GM18867 (cell line): ENCODE measurements around the gene ADAMTS17.

Experiments used
- ATAC-seq: cut with Tn5 transposase; IDR thresholded peaks from one replicate; pipeline ENCODE4 v1.9.1; 2021; ENCODE audit warnings: mild to moderate bottlenecking, moderate library complexity; ENCODE audit not compliant: unreplicated experiment

Gene ADAMTS17

GRCh38 chr15:100252779-100253417, 88.9 kb downstream of the ADAMTS17 start:
- no peak for ATAC-seq

- ATAC-seq, result no peak
These were observed 89.4 kb downstream of the ADAMTS17 start for GRCh38 chr15:100252359-100252758.

GRCh38 chr15:100250176-100250800, 91.5 kb downstream of the ADAMTS17 start:
- ATAC-seq, result no peak

- no peak for ATAC-seq
These were observed 92.5 kb downstream of the ADAMTS17 start for GRCh38 chr15:100249096-100249815.

GRCh38 chr15:100248236-100248635, 93.5 kb downstream of the ADAMTS17 start:
- no peak for ATAC-seq

GRCh38 chr15:100247228-100248225, 94.2 kb downstream of the ADAMTS17 start:
- no peak for ATAC-seq

- no peak for ATAC-seq
These were observed 95.9 kb downstream of the ADAMTS17 start for GRCh38 chr15:100245855-100246254.

GRCh38 chr15:100245487-100245820, 96.3 kb downstream of the ADAMTS17 start:
- ATAC-seq, result no peak

GRCh38 chr15:100244796-100245486, 96.8 kb downstream of the ADAMTS17 start:
- no peak for ATAC-seq

- no peak for ATAC-seq
These were observed 98.8 kb downstream of the ADAMTS17 start for GRCh38 chr15:100242989-100243388.

GRCh38 chr15:100241572-100242482, 99.9 kb downstream of the ADAMTS17 start:
- no peak for ATAC-seq

GRCh38 chr15:100236981-100237720, 104.6 kb downstream of the ADAMTS17 start:
- ATAC-seq, result no peak

GRCh38 chr15:100235030-100235617, 106.7 kb downstream of the ADAMTS17 start:
- ATAC-seq, result no peak

GRCh38 chr15:100234158-100235029, 107.4 kb downstream of the ADAMTS17 start:
- no peak for ATAC-seq

GRCh38 chr15:100230784-100231183, 111.0 kb downstream of the ADAMTS17 start:
- ATAC-seq, result no peak

- no peak for ATAC-seq
These were observed 112.3 kb downstream of the ADAMTS17 start for GRCh38 chr15:100229181-100230163.
